ENCODE data around the gene GNL1.

The GNL1 gene

GRCh38 chr6:30589754-30590358, 33.6 kb upstream of the GNL1 start:
- TF ChIP-seq, protein P1, sequence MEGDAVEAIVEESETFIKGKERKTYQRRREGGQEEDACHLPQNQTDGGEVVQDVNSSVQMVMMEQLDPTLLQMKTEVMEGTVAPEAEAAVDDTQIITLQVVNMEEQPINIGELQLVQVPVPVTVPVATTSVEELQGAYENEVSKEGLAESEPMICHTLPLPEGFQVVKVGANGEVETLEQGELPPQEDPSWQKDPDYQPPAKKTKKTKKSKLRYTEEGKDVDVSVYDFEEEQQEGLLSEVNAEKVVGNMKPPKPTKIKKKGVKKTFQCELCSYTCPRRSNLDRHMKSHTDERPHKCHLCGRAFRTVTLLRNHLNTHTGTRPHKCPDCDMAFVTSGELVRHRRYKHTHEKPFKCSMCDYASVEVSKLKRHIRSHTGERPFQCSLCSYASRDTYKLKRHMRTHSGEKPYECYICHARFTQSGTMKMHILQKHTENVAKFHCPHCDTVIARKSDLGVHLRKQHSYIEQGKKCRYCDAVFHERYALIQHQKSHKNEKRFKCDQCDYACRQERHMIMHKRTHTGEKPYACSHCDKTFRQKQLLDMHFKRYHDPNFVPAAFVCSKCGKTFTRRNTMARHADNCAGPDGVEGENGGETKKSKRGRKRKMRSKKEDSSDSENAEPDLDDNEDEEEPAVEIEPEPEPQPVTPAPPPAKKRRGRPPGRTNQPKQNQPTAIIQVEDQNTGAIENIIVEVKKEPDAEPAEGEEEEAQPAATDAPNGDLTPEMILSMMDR (IDR thresholded peaks at IDR 0.05; ENCODE audit: control insufficient read depth, extremely low read depth, insufficient read depth) = no peak
- H3K4me3 ChIP-seq (ENCODE audit: low read depth, low read length) = no peak overlapping the region
- no peak for DNase-seq (ENCODE audit: low read depth)

- DNase-seq (ENCODE audit: low read depth) = no peak
- H3K4me3 ChIP-seq (ENCODE audit: low read depth, low read length) = no peak overlapping the region
- TF ChIP-seq, protein P1 (IDR thresholded peaks at IDR 0.05; ENCODE audit: control insufficient read depth, extremely low read depth, insufficient read depth) = no peak
Measured at GRCh38 chr6:30583921-30584320, 27.6 kb upstream of the GNL1 start.

DNA sequence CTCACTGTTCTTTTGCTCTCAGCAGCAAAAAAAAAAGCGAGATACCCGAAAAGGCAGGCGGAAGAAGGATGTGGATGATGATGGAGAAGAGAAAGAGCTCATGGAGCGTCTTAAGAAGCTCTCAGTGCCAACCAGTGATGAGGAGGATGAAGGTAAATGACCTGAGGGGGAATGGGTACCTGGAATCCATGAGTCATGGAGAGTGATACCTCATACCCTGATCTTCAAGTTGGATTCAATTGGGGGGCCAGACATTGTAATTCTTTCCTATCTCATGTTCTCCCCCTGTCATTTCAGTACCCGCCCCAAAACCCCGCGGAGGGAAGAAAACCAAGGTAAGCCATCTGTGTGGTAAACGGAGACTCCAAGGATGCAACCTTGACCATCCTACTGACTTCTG, 21.8 kb upstream of the GNL1 start:
- TF ChIP-seq, protein P1 (IDR thresholded peaks at IDR 0.05; ENCODE audit: control insufficient read depth, extremely low read depth, insufficient read depth) = no peak
- no peak overlapping the region for H3K4me3 ChIP-seq (ENCODE audit: low read depth, low read length)
- DNase-seq (ENCODE audit: low read depth) = no peak

DNA sequence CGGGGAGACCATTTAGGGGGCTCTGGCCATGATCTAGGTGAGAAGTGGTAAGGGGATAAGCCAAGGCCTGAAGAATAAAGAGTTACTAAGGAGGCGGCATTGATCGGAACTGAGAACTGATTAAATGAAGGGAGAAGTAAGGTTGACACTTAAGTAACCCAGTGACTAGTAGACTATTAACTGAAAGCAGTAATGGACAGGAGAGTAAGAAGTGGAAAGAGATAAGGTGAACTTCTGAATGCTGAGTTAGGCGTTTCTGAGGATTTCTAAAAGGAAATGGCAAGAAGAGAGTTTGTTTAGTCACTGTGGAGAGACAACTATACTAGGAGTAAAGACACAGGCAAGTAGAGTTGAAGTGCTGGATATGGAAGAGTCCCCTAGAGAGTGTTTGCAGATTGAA, 16.8 kb upstream of the GNL1 start:
- TF ChIP-seq, protein P1 (IDR thresholded peaks at IDR 0.05; ENCODE audit: control insufficient read depth, extremely low read depth, insufficient read depth) = no peak
- H3K4me3 ChIP-seq (ENCODE audit: low read depth, low read length) = no peak overlapping the region
- DNase-seq (ENCODE audit: low read depth) = no peak

GRCh38 chr6:30572148-30572547, 15.9 kb upstream of the GNL1 start:
- peak overlapping the region; percentile 84 for H3K4me3 ChIP-seq (ENCODE audit: low read depth, low read length)
- TF ChIP-seq, protein P1 (IDR thresholded peaks at IDR 0.05; ENCODE audit: control insufficient read depth, extremely low read depth, insufficient read depth) = no peak
- no peak for DNase-seq (ENCODE audit: low read depth)

DNA sequence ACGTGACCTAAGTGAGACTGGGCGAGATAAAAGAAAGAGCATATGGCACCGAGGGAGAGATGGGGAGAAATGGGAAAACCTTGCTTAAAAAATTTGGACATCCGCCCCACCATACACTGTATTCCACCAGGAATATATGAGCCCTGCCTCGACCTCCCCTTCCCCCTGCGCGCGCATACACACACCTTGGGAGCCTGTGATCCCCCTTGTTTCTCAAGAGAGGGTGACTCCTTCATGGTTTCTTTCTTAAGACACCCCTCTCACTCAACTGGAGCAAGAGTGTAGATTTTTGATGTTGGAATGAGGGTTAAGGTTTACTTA, 15.4 kb upstream of the GNL1 start:
- H3K4me3 ChIP-seq (ENCODE audit: low read depth, low read length) = peak overlapping the region; percentile 84
- TF ChIP-seq, protein P1 (IDR thresholded peaks at IDR 0.05; ENCODE audit: control insufficient read depth, extremely low read depth, insufficient read depth) = no peak
- DNase-seq (ENCODE audit: low read depth) = no peak

GRCh38 chr6:30571075-30571761, 14.9 kb upstream of the GNL1 start, which contains the start of gene ABCF1:
ABCF1 (plus strand) TSS chr6:30571442; CDS start chr6:30571488, 46 bp downstream.
- H3K4me3 ChIP-seq (ENCODE audit: low read depth, low read length) = peak within 1 kb of the TSS; percentile 84
- TF ChIP-seq, protein P1 (IDR thresholded peaks at IDR 0.05; ENCODE audit: control insufficient read depth, extremely low read depth, insufficient read depth) = no peak
- DNase-seq (ENCODE audit: low read depth) = peak; percentile 88

Data from LNCaP clone FGC (cell line).